Endothelial cell (in vitro differentiated cells): ENCODE measurements around the gene EFCAB11. TPM values are rescaled to one million over a fixed set of nuclear protein-coding genes. Genes with fewer than 3 reads are reported as not detected.

Experiments used
- DNase-seq: peaks from one replicate; pipeline ENCODE4 v3.0.0; 2021; ENCODE audit warnings: low spot score
- H3K27ac Mint-ChIP-seq: one replicate; pipeline ENCODE4 v1.8.0; 2021; ENCODE audit warnings: mixed read lengths, inconsistent platforms; ENCODE audit not compliant: unreplicated experiment
- H3K27me3 Mint-ChIP-seq: one replicate; pipeline ENCODE4 v1.8.0; 2021; ENCODE audit warnings: mild to moderate bottlenecking, moderate library complexity, mixed read lengths, inconsistent platforms; ENCODE audit not compliant: unreplicated experiment
- H3K36me3 Mint-ChIP-seq: one replicate; pipeline ENCODE4 v1.8.0; 2021; ENCODE audit warnings: mild to moderate bottlenecking, low read depth, mixed read lengths, inconsistent platforms; ENCODE audit not compliant: unreplicated experiment
- H3K4me1 Mint-ChIP-seq: one replicate; pipeline ENCODE4 v1.8.0; 2021; ENCODE audit warnings: mild to moderate bottlenecking, mixed read lengths, inconsistent platforms; ENCODE audit not compliant: unreplicated experiment
- H3K4me3 Mint-ChIP-seq: one replicate; pipeline ENCODE4 v1.8.0; 2021; ENCODE audit warnings: mild to moderate bottlenecking, mixed read lengths, inconsistent platforms; ENCODE audit not compliant: unreplicated experiment
- H3K9me3 Mint-ChIP-seq: one replicate; pipeline ENCODE4 v1.8.0; 2021; ENCODE audit warnings: mixed read lengths, inconsistent platforms; ENCODE audit not compliant: unreplicated experiment
- CTCF ChIP-seq: fragments of 200-600 bp; sonication (generic); IDR thresholded peaks from one replicate; pipeline ENCODE4 v1.5.0; 2021; ENCODE audit warnings: antibody characterized with exemption; ENCODE audit not compliant: unreplicated experiment
- total RNA-seq: library from RNA; stranded (reverse); fragmentation: NEBNext Ultra II Directional; extraction: Animal tissue kit (Norgen Biotek cat#: 25700); gene quantifications from one replicate; pipeline ENCODE4 v1.2.1, GENCODE V29; 2021; ENCODE audit not compliant: unreplicated experiment

EFCAB11 gene
- total RNA-seq, 1 donor from 2014 or later = 15.2 TPM

DNA sequence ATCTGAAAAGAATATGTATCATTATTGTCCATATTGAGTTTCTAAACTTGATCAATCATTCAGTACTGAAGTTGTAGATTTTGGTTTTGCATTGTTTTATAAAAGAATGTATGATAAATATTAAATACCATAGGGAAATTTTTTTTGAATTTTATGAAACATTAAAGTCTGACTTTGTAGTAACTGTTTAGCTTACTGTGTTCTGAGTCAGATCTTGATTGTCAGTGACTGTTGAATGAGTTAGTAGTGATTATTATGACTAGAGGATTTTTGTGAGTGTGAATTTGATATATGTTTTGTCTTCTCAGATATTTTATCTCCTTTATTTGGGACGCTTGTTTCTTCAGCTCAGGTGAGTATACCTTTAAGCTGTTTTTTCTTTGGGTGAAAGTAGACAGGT is 11.3 kb upstream of the EFCAB11 start:
- Mint-ChIP-seq H3K4me1 (no peaks in the 10 kb centered on the region), H3K36me3 (peaks cover 26% of the 10 kb centered on the region), H3K4me3 (no peak overlapping the region), H3K27me3 (no peaks in the 10 kb centered on the region), H3K27ac (no peak overlapping the region), H3K9me3 (no peaks in the 10 kb centered on the region)
- DNase-seq = no peak
- no peak for TF ChIP-seq CTCF

- Mint-ChIP-seq H3K27me3 (no peaks in the 10 kb centered on the region), H3K4me3 (peak overlapping the region; percentile 22), H3K9me3 (no peaks in the 10 kb centered on the region), H3K27ac (no peak overlapping the region), H3K4me1 (peaks cover 7% of the 10 kb centered on the region), H3K36me3 (peaks cover 32% of the 10 kb centered on the region)
- no peak for TF ChIP-seq CTCF
- no peak for DNase-seq
Measured at GRCh38 chr14:89963288-89963978, 8.9 kb upstream of the EFCAB11 start.

GRCh38 chr14:89960914-89961313 is 6.4 kb upstream of the EFCAB11 start:
- H3K27ac Mint-ChIP-seq = peak overlapping the region; percentile 59
- no peak for DNase-seq
- H3K36me3 Mint-ChIP-seq = peaks cover 43% of the 10 kb centered on the region
- no peaks in the 10 kb centered on the region for H3K9me3 Mint-ChIP-seq
- peaks cover 5% of the 10 kb centered on the region for H3K27me3 Mint-ChIP-seq
- no peak overlapping the region for H3K4me3 Mint-ChIP-seq
- no peak for TF ChIP-seq CTCF
- H3K4me1 Mint-ChIP-seq = peaks cover 19% of the 10 kb centered on the region

- Mint-ChIP-seq H3K4me1 (peaks cover 23% of the 10 kb centered on the region), H3K27ac (no peak overlapping the region), H3K4me3 (no peak overlapping the region), H3K9me3 (no peaks in the 10 kb centered on the region), H3K36me3 (peaks cover 43% of the 10 kb centered on the region), H3K27me3 (peaks cover 5% of the 10 kb centered on the region)
- DNase-seq = no peak
- no peak for TF ChIP-seq CTCF
Measured at GRCh38 chr14:89959853-89960445, 5.4 kb upstream of the EFCAB11 start.

- Mint-ChIP-seq H3K36me3 (peaks cover 38% of the 10 kb centered on the region), H3K9me3 (no peaks in the 10 kb centered on the region), H3K27me3 (peaks cover 11% of the 10 kb centered on the region), H3K4me1 (peaks cover 31% of the 10 kb centered on the region), H3K27ac (no peak overlapping the region), H3K4me3 (no peak overlapping the region)
- TF ChIP-seq CTCF = no peak
- no peak for DNase-seq
Measured at GRCh38 chr14:89958966-89959365, 4.4 kb upstream of the EFCAB11 start.
